ENCODE measurements around the gene TEX54.

DNA sequence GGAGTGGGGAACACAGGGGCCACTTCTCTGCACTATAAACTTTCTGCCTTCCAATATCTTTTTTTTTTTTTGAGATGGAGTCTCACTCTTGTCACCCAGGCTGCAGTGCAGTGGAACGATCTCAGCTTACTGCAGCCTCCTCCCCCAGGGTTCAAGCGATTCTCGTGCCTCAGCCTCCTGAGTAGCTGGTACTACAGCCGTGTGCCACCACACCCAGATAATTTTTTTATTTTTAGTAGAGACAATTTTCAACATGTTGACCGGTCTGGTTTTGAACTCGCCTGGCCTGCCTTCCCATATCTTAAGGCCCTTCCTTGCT is 49.7 kb upstream of the TEX54 start:
- TF ChIP-seq, protein P1, sequence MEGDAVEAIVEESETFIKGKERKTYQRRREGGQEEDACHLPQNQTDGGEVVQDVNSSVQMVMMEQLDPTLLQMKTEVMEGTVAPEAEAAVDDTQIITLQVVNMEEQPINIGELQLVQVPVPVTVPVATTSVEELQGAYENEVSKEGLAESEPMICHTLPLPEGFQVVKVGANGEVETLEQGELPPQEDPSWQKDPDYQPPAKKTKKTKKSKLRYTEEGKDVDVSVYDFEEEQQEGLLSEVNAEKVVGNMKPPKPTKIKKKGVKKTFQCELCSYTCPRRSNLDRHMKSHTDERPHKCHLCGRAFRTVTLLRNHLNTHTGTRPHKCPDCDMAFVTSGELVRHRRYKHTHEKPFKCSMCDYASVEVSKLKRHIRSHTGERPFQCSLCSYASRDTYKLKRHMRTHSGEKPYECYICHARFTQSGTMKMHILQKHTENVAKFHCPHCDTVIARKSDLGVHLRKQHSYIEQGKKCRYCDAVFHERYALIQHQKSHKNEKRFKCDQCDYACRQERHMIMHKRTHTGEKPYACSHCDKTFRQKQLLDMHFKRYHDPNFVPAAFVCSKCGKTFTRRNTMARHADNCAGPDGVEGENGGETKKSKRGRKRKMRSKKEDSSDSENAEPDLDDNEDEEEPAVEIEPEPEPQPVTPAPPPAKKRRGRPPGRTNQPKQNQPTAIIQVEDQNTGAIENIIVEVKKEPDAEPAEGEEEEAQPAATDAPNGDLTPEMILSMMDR (IDR thresholded peaks at IDR 0.05; ENCODE audit: low read length) = no peak
- no peak for TF ChIP-seq EZH2 (IDR thresholded peaks at IDR 0.05; ENCODE audit: borderline replicate concordance, low read length)

All from OCI-LY1 (cell line).